Chondrocyte (in vitro differentiated cells): ENCODE results near the gene MAMSTR. TPM values are rescaled to one million over a fixed set of nuclear protein-coding genes. Genes with fewer than 3 reads are reported as not detected.

Experiments used
- DNase-seq: peaks from one replicate; pipeline ENCODE4 v3.0.0; 2021; ENCODE audit warnings: mixed read lengths, low spot score
- H3K27ac Mint-ChIP-seq: one replicate; pipeline ENCODE4 v1.8.0; 2021; ENCODE audit warnings: mild to moderate bottlenecking, moderate library complexity, mixed read lengths; ENCODE audit not compliant: unreplicated experiment
- H3K27me3 Mint-ChIP-seq: 2 replicates; pipeline ENCODE4 v1.8.0; 2021; ENCODE audit warnings: low read depth, mixed read lengths
- H3K36me3 Mint-ChIP-seq: 2 replicates; pipeline ENCODE4 v1.8.0; 2021; ENCODE audit warnings: low read depth, mixed read lengths
- H3K4me1 Mint-ChIP-seq: 2 replicates; pipeline ENCODE4 v1.8.0; 2021; ENCODE audit warnings: low read depth, mild to moderate bottlenecking, mixed read lengths
- H3K4me3 Mint-ChIP-seq: one replicate; pipeline ENCODE4 v1.8.0; 2021; ENCODE audit warnings: mild to moderate bottlenecking, moderate library complexity, mixed read lengths; ENCODE audit not compliant: unreplicated experiment
- H3K9me3 Mint-ChIP-seq: 2 replicates; pipeline ENCODE4 v1.8.0; 2021; ENCODE audit warnings: low read depth, mixed read lengths
- total RNA-seq: library from RNA; stranded (reverse); gene quantifications from 3 replicates; pipeline ENCODE4 v1.2.1, GENCODE V29; 2021
- TF ChIP-seq, protein P1 (sequence below): fragments of 200-600 bp; sonication (generic); IDR thresholded peaks from 2 replicates; pipeline ENCODE4 v1.5.0; 2021; ENCODE audit warnings: antibody characterized with exemption, mild to moderate bottlenecking, moderate library complexity

Gene MAMSTR
- total RNA-seq, 1 donor from 2014 or later = 1.7 TPM

DNA sequence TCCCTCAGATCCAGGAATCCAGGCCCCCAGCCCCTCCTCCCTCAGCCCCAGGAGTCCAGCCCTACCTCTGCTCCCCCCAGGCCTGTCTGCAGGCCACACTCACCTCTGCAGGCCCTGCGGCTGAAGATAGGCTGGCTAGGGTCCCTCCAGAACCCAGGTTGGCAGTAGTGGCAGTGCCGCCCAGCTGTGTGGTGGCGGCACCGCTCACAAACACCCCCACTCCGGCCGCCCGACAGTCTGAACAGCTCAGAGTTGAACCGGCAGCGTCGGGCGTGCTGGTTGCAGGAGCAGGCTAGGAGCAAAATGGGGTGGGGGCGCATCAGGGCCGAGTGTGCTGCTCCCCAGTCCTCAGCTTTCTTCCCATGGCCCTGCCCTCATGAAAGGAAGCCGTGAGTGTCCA is 55.0 kb downstream of the MAMSTR start:
- Mint-ChIP-seq H3K4me3 (no peak overlapping the region), H3K4me1 (peaks cover 5% of the 10 kb centered on the region), H3K9me3 (no peaks in the 10 kb centered on the region), H3K27ac (no peak overlapping the region), H3K36me3 (no peaks in the 10 kb centered on the region), H3K27me3 (no peaks in the 10 kb centered on the region)
- no peak for DNase-seq
- TF ChIP-seq, protein P1, sequence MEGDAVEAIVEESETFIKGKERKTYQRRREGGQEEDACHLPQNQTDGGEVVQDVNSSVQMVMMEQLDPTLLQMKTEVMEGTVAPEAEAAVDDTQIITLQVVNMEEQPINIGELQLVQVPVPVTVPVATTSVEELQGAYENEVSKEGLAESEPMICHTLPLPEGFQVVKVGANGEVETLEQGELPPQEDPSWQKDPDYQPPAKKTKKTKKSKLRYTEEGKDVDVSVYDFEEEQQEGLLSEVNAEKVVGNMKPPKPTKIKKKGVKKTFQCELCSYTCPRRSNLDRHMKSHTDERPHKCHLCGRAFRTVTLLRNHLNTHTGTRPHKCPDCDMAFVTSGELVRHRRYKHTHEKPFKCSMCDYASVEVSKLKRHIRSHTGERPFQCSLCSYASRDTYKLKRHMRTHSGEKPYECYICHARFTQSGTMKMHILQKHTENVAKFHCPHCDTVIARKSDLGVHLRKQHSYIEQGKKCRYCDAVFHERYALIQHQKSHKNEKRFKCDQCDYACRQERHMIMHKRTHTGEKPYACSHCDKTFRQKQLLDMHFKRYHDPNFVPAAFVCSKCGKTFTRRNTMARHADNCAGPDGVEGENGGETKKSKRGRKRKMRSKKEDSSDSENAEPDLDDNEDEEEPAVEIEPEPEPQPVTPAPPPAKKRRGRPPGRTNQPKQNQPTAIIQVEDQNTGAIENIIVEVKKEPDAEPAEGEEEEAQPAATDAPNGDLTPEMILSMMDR = no peak

DNA sequence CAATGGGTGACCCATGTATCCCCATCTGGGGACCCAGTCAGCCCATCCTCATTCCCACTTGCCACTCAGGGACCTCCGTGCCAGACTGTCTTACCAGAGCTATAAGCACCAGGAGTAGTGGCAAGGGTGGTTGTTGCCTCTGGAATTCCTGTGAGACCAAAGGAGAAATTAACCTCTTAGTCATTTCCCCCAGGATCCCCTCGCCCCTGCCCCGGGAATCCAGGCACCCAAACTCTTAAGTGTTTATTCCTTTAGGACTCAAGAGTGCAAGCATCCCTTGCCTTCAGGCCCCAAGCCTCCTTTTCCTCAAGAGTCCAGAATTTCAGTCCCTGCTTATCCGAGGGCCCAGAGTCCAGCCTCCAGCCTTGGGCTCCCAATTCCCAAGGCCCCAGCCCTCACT is 55.9 kb downstream of the MAMSTR start:
- no peak for DNase-seq
- TF ChIP-seq, protein P1 = no peak
- no peaks in the 10 kb centered on the region for H3K36me3 Mint-ChIP-seq
- H3K27ac Mint-ChIP-seq = no peak overlapping the region
- peaks cover 5% of the 10 kb centered on the region for H3K4me1 Mint-ChIP-seq
- no peaks in the 10 kb centered on the region for H3K27me3 Mint-ChIP-seq
- no peaks in the 10 kb centered on the region for H3K9me3 Mint-ChIP-seq
- no peak overlapping the region for H3K4me3 Mint-ChIP-seq

Other genes starting within 250 kb of the MAMSTR start
- gene LMTK3, start 207.9 kb downstream of the MAMSTR start, total RNA-seq = 0.48 to 0.67 TPM (median 0.54 TPM) in 3 replicates
- gene SULT2B1, start 167.6 kb downstream of the MAMSTR start, total RNA-seq = 0.22 TPM in 1 of 3 replicates, not detected in the others
- not detected in 3 replicates for gene SPACA4, start 113.0 kb downstream of the MAMSTR start, total RNA-seq
- 0.38 to 0.77 TPM (median 0.67 TPM) in 3 replicates for gene FAM83E, start 104.6 kb downstream of the MAMSTR start, total RNA-seq
- gene RPL18, start 100.5 kb downstream of the MAMSTR start, total RNA-seq = 727 to 753 TPM (median 751 TPM) in 3 replicates
- gene SPHK2, start 100.2 kb downstream of the MAMSTR start, total RNA-seq = 18.6 to 26.5 TPM (median 20.7 TPM) in 3 replicates
- 2.1 to 6.2 TPM (median 3.9 TPM) in 3 replicates for gene DBP, start 82.3 kb downstream of the MAMSTR start, total RNA-seq
- 8.1 to 14.1 TPM (median 9.1 TPM) in 3 replicates for gene CA11, start 73.5 kb downstream of the MAMSTR start, total RNA-seq
- 0.97 to 1.1 TPM (median 1.1 TPM) in 3 replicates for gene NTN5, start 46.7 kb downstream of the MAMSTR start, total RNA-seq
- gene FUT2, start 23.8 kb downstream of the MAMSTR start, total RNA-seq = not detected in 3 replicates
- 0.31 to 1.00 TPM (median 0.62 TPM) in 3 replicates for gene RASIP1, start 20.9 kb upstream of the MAMSTR start, total RNA-seq
- gene IZUMO1, start 27.2 kb upstream of the MAMSTR start, total RNA-seq = not detected in 3 replicates
- 0.44 to 0.52 TPM in 2 of 3 replicates, not detected in the other for gene FUT1, start 32.9 kb upstream of the MAMSTR start, total RNA-seq
- not detected in 3 replicates for gene FGF21, start 35.8 kb upstream of the MAMSTR start, total RNA-seq
- 30.9 to 42.2 TPM (median 41.4 TPM) in 3 replicates for gene BCAT2, start 91.3 kb upstream of the MAMSTR start, total RNA-seq
- gene HSD17B14, start 116.8 kb upstream of the MAMSTR start, total RNA-seq = 11.4 to 13.6 TPM (median 13.5 TPM) in 3 replicates
- 16.8 to 34.3 TPM (median 19.6 TPM) in 3 replicates for gene PLEKHA4, start 148.9 kb upstream of the MAMSTR start, total RNA-seq
- gene PPP1R15A, start 152.7 kb upstream of the MAMSTR start, total RNA-seq = 42.1 to 106 TPM (median 104 TPM) in 3 replicates
- gene TULP2, start 179.0 kb upstream of the MAMSTR start, total RNA-seq = not detected in 3 replicates
- gene NUCB1, start 180.6 kb upstream of the MAMSTR start, total RNA-seq = 209 to 277 TPM (median 215 TPM) in 3 replicates
- gene DHDH, start 214.0 kb upstream of the MAMSTR start, total RNA-seq = not detected in 3 replicates
- 161 to 167 TPM (median 165 TPM) in 3 replicates for gene BAX, start 235.2 kb upstream of the MAMSTR start, total RNA-seq
- gene FTL, start 245.6 kb upstream of the MAMSTR start, total RNA-seq = 1,722 to 4,533 TPM (median 1,892 TPM) in 3 replicates